Measurements from ENCODE around the gene NGB.

DNA sequence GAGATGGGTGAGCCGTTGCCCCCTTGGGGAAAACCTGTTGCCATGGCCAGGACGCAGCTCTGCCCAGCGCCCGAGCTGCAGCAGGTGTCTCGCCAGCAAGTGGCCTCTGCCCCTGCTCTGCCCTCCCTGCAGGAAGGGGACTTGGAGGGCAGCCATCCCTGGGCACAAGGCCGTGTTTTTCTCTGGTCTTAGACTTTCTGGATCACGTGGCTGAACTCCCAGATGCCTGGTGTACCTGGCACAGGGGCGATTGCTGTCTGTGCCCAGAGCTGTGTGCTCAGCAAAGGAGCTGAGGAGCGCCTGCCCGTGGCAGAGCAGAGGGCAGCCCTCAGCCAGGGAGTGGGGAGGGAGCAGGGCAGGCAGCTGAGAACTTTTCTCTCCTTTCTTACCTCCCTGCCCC is 51.4 kb downstream of the NGB start:
- TF ChIP-seq, protein P1, sequence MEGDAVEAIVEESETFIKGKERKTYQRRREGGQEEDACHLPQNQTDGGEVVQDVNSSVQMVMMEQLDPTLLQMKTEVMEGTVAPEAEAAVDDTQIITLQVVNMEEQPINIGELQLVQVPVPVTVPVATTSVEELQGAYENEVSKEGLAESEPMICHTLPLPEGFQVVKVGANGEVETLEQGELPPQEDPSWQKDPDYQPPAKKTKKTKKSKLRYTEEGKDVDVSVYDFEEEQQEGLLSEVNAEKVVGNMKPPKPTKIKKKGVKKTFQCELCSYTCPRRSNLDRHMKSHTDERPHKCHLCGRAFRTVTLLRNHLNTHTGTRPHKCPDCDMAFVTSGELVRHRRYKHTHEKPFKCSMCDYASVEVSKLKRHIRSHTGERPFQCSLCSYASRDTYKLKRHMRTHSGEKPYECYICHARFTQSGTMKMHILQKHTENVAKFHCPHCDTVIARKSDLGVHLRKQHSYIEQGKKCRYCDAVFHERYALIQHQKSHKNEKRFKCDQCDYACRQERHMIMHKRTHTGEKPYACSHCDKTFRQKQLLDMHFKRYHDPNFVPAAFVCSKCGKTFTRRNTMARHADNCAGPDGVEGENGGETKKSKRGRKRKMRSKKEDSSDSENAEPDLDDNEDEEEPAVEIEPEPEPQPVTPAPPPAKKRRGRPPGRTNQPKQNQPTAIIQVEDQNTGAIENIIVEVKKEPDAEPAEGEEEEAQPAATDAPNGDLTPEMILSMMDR (conservative IDR thresholded peaks at IDR 0.05) = no peak
- no peak for TF ChIP-seq ZFX (IDR thresholded peaks at IDR 0.05)
